HG03460 (cell line): ENCODE measurements around the gene ZNF565.
A peak's percentile ranks its signal among the peaks of the same experiment; 100 is the strongest.
"Not testable (repeated sequence)": the region's sequence is repeated elsewhere in the genome, so short reads cannot be mapped to it uniquely, and the experiment has no call there.

Experiments
- ATAC-seq: cut with Tn5 transposase; IDR thresholded peaks from one replicate; pipeline ENCODE4 v1.9.1; 2021; ENCODE audit not compliant: unreplicated experiment

ZNF565 gene

GRCh38 chr19:36214386-36215275 is at the start of gene ZNF565, which contains the start of gene ZNF146:
TSS of gene ZNF565 (minus strand) at chr19:36214665. CDS start at chr19:36201985, 12,680 bp downstream.
TSS of gene ZNF146 (plus strand) at chr19:36215106. CDS start at chr19:36236441, 21,335 bp downstream.
- peak; percentile 91 for ATAC-seq

- no peak for ATAC-seq
Observed at GRCh38 chr19:36259211-36259610, 44.7 kb upstream of the ZNF565 start.

DNA sequence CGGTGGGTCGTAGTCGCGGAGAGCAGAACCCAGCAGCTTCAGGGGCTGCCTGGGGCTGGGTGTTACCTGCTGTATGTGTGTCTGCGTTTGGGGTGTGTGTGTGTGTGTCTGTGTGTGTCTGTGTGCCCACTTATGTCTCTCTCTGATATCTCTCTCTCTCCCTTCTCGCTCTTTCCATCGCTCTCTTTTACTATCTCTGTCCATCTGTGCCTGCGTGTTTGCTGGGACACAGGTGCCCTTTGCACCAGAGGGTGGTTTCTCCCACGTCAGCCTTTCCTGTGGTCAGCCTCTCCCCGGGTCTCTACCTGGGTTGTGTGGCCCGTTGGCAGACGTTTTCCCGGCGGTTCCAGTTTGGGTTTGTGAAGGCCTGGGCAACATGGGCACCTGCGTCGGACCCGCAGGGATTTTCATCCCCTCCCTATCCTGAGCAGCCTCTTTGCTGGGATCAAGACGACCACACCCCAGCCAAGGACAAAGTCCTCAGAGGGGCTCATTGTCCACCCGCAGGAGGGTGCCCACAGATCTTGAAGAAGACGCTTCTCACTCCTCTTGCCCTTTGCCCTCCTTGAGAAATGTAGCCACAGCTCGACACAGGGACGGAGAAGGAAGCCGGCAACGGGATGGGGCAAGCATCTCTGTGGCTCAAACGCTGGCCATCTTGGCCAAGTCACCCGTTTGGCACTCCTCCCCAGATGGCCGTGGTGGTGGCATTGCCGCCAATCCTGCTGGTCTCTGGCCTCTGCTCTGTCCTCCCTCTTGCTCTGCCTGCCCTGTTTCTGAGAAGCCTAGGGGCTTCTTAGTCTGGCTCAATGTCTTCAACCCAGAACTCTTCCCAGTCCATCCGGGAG is 43.8 kb upstream of the ZNF565 start:
- ATAC-seq, result no peak

- ATAC-seq, result no peak
Observed at GRCh38 chr19:36257520-36257876, 43.0 kb upstream of the ZNF565 start.

DNA sequence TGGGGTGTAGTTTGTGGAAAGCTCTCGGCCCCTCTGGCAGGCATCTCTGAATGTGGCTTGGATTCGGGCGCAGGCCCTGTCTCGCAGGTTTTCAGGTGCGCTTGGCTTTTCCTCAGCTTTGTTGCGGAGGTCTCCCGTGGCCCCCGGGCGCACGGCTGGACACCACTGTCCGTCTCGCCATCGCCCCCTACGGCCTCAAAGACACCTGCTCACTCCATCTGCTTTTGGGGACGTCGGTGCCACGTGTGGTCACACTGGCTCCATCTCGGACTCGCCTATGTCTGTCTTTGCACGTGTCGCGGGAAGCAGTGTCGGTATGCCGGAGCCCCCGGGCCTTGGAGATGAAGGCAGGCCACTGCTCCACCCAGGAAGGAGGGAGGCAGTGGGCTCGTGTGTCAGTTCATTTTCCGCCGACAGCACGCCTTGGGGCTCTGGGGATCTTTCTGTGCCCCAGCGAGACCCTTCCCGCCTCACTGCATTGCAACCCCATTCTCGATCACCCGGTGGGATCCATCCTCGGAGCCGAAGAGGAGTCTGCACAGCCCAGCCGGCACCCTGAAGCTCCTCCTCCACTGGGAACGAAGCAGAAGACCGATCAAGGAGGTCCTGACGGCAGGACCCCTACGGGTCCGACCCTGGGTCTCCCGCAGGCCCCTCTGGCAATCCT is 42.5 kb upstream of the ZNF565 start:
- ATAC-seq, result no peak

- ATAC-seq, result no peak
Observed at GRCh38 chr19:36256064-36256463, 41.6 kb upstream of the ZNF565 start.

GRCh38 chr19:36255316-36255715 is 40.9 kb upstream of the ZNF565 start:
- ATAC-seq, result no peak

DNA sequence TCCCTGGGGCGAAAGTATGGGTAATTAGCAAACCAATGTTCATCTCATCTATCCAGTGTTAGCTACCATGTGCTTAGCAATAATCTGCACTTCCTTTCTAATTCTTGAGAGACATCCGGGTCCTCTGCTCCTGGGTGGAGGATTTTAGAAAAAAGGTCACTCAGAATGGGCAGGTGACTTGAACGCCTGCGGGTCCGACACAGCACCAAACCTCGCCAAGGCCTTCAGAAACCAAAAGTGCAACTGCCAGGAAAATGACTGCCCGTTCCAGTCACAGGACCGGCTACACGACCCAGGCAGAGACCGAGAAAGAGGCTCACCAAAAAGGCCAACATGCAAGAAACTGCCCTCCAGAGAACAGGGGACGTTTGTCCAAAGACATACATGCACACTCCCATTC is 40.4 kb upstream of the ZNF565 start:
- ATAC-seq, result no peak

DNA sequence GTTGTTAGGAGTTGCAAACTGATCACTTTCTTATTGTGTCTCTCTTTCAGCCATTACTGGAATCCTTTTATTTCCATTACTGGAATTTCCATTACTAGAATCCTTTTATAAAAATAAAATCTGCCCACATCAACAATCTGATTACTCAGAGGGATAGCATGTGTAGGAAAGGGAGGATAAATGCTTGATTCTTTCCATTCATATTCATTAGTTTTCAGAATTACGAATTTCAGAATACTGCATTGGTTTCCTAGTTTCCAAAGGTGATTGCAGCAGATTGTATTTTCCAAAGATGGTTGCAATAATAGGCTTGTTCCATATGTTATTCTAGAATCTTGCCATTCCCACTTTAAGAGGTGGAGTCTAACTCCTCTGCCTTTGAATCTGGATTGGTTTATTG is 37.6 kb upstream of the ZNF565 start:
- no peak for ATAC-seq

DNA sequence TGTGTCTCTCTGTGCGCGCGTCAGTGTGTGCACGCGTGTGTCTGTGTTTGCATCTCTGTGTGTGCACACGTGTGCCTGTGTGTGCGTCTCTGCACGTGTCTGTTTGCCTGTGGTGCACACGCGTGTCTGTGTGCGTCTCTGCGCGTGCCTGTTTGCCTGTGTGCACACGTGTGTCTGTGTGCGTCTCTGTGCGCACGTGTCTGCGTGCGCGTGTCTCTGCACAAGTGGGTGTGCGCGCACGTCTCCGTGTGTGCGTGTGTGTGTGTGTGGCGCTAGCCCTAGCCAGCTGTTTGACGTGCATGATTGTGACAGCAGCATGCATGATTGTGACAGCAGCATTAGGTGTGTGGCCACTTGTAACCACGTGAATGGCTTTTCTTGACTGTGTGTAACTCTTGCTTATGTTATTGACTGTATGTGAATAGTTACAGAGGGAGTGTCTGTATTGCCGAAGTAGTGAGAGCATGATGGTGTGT is 31.6 kb upstream of the ZNF565 start:
- ATAC-seq, result no peak

DNA sequence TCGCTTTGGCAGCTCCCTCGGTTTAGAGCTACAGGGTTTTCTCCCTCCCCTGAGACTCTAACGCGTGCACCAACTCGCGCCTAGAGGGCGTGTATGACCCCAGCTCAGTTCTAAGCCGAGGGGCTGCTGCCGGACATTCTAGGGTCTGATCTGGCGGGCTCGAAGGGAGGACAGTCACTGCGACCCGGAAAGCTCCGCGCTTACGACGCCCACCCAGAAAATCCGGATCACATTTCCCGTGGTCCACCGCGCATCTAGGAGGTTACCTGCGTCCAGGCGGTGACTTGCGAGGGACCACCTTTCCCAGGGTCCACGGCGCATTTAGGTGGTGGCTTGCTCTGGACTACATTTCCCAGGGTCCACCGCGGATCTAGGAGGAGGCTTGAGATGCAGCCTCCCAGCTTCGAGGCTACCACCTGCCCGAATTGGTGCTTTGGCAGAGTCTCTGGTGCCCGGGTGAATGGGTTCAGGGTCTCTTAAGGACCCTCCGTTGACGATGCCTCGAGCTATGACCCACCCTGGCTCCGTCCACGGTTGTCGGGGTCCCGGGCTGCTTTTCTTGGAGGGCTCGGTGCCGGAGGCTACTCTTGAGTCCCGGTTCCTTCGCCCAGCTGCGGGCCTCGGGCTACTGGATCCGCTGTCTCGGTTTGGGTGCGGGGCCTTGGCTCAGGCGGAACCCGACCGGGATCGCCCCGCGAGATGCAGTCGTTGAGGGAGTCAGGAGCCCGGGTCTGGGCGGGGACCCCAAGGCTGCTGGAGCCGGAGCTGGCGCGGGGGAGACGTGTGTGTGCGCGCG is 30.9 kb upstream of the ZNF565 start:
- ATAC-seq, result no peak

DNA sequence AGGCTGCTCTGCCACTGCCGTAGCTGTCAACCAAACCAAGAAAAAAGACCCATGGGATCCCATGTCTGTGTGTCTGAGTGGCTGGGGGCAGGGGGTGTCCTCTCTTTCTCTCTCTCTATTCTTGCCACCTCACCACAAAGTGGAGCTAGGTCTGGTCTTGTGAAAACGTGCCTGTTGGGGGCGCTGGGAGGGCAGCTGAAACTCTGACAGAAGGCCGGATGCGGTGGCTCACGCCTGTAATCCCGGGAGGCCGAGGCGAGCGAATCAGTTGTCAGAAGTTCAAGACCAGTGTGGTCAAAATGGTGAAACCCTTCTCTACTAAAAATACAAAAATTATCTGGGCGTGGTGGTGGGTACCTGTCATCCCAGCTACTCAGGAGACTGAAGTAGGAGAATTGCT is 29.6 kb upstream of the ZNF565 start:
- no peak for ATAC-seq

- ATAC-seq, result no peak
Observed at GRCh38 chr19:36236946-36237310, 22.5 kb upstream of the ZNF565 start.

GRCh38 chr19:36236304-36236945 is 22.0 kb upstream of the ZNF565 start:
- no peak for ATAC-seq

- ATAC-seq, result not testable (repeated sequence)
Observed at GRCh38 chr19:36233626-36234025, 19.2 kb upstream of the ZNF565 start.

GRCh38 chr19:36225219-36225892 is 10.9 kb upstream of the ZNF565 start:
- no peak for ATAC-seq

DNA sequence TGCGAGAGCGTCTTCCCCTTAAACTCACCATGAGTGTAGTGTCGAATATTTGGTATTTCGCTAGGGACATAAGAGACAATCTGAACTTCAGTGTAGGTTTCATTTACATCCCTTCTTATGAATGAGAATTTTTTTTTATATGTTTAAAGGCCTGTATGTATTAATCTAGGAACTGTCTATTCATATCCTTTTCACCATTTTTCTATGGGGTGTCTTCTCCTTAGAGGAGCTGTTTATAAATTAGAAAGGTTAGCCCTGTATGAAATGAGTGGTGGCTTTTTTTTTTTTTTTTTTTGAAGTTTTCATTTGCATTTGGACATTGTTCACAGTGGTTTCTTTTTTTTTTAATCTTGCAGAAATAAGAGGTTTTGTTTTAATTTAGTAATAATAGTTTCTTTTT is 8.0 kb upstream of the ZNF565 start:
- ATAC-seq, result no peak

DNA sequence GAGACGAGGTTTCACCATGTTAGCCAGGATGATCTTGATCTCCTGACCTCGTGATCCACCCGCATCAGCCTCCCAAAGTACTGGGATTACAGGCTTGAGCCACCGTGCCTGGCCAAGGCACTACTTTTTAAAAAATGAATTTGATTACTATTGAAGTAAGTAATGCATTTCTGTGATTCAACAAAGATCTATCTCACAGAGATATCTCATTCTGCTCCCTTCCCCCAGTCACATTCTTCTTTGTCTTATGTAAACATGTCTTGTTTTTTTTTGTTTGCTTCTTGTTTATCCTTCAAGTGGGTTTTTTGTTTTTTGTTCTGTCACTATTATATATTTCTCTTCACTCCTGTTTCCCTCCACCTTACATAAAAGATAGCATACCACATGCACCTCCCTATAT is 7.0 kb upstream of the ZNF565 start:
- ATAC-seq, result no peak
